SK-N-SH treated with all-trans-retinoic acid at 6 μM for 48 hours (cell line): ENCODE measurements around the gene AGAP1.

ENCODE experiments used
- ATAC-seq: fragments of 200-7000 bp; cut with Tn5 transposase; 3 replicates; pipeline ENCODE4 v1.9.1; 2020; ENCODE audit warnings: mild to moderate bottlenecking, moderate library complexity
- ARNTL ChIP-seq: fragments of 450-650 bp; formaldehyde crosslinking; IDR thresholded peaks from 2 replicates; pipeline ENCODE4 v1.5.0; 2020; ENCODE audit warnings: low read depth, mild to moderate bottlenecking, moderate library complexity, borderline replicate concordance
- BACH2 ChIP-seq: fragments of 250-450 bp; sonication (Bioruptor Pico); IDR thresholded peaks from 2 replicates; pipeline ENCODE4 v1.9.0; 2021; ENCODE audit warnings: mild to moderate bottlenecking, borderline replicate concordance
- CREB5 ChIP-seq: fragments of 250-450 bp; sonication (Bioruptor Pico); IDR thresholded peaks from 2 replicates; pipeline ENCODE4 v1.5.1; 2020; ENCODE audit warnings: low read depth, mild to moderate bottlenecking, moderate library complexity
- CSDC2 ChIP-seq: fragments of 250-450 bp; sonication (Bioruptor Pico); IDR thresholded peaks from 2 replicates; pipeline ENCODE4 v1.5.0; 2020; ENCODE audit warnings: mild to moderate bottlenecking, moderate library complexity
- GLIS3 ChIP-seq: fragments of 250-450 bp; sonication (Bioruptor Pico); IDR thresholded peaks from 2 replicates; pipeline ENCODE4 v1.5.0; 2020; ENCODE audit warnings: mild to moderate bottlenecking, moderate library complexity
- ISL1 ChIP-seq: fragments of 250-450 bp; sonication (Bioruptor Pico); IDR thresholded peaks from 2 replicates; pipeline ENCODE4 v2.1.2; 2022; ENCODE audit warnings: mild to moderate bottlenecking, moderate library complexity
- OSR1 ChIP-seq: fragments of 250-450 bp; sonication (Bioruptor Pico); IDR thresholded peaks from 2 replicates; pipeline ENCODE4 v1.8.0; 2022; ENCODE audit warnings: moderate library complexity, mild to moderate bottlenecking, inconsistent platforms
- POU6F1 ChIP-seq: fragments of 250-450 bp; sonication (Bioruptor Pico); IDR thresholded peaks from 2 replicates; pipeline ENCODE4 v1.8.0; 2021; ENCODE audit warnings: low read depth, mild to moderate bottlenecking, moderate library complexity, borderline replicate concordance
- PPARA ChIP-seq: fragments of 250-450 bp; sonication (Bioruptor Pico); IDR thresholded peaks from 2 replicates; pipeline ENCODE4 v1.5.0; 2020; ENCODE audit warnings: mild to moderate bottlenecking, borderline replicate concordance
- RARB ChIP-seq: fragments of 250-450 bp; sonication (Bioruptor Pico); IDR thresholded peaks from 2 replicates; pipeline ENCODE4 v1.8.0; 2021; ENCODE audit warnings: mild to moderate bottlenecking, moderate library complexity
- SNAI2 ChIP-seq: fragments of 250-450 bp; sonication (Bioruptor Pico); IDR thresholded peaks from 2 replicates; pipeline ENCODE4 v1.5.0; 2020; ENCODE audit warnings: mild to moderate bottlenecking, moderate library complexity
- TCF4 ChIP-seq: fragments of 250-450 bp; sonication (Bioruptor Pico); IDR thresholded peaks from 2 replicates; pipeline ENCODE4 v1.8.0; 2021; ENCODE audit warnings: mild to moderate bottlenecking, moderate library complexity, borderline replicate concordance
- TOX ChIP-seq: fragments of 250-450 bp; sonication (Bioruptor Pico); IDR thresholded peaks from 2 replicates; pipeline ENCODE4 v1.8.0; 2021; ENCODE audit warnings: mild to moderate bottlenecking, moderate library complexity, borderline replicate concordance
- ZC3H10 ChIP-seq: fragments of 250-450 bp; sonication (Bioruptor Pico); IDR thresholded peaks from 2 replicates; pipeline ENCODE4 v1.5.1; 2021; ENCODE audit warnings: mild to moderate bottlenecking, moderate library complexity
- ZFP3 ChIP-seq: fragments of 250-450 bp; sonication (Bioruptor Pico); IDR thresholded peaks from 2 replicates; pipeline ENCODE4 v1.5.0; 2020; ENCODE audit warnings: mild to moderate bottlenecking, moderate library complexity
- ZFP30 ChIP-seq: fragments of 450-650 bp; formaldehyde crosslinking; IDR thresholded peaks from 2 replicates; pipeline ENCODE4 v1.5.0; 2022; ENCODE audit warnings: mild to moderate bottlenecking, moderate library complexity
- ZNF565 ChIP-seq: fragments of 450-650 bp; formaldehyde crosslinking; conservative IDR thresholded peaks from 2 replicates; pipeline ENCODE4 v1.5.0; 2020; ENCODE audit warnings: low read depth, mild to moderate bottlenecking, moderate library complexity
- ZNF70 ChIP-seq: fragments of 450-650 bp; formaldehyde crosslinking; IDR thresholded peaks from 2 replicates; pipeline ENCODE4 v1.5.0; 2020; ENCODE audit warnings: mild to moderate bottlenecking, moderate library complexity
- ZNF8 ChIP-seq: fragments of 450-650 bp; formaldehyde crosslinking; IDR thresholded peaks from 2 replicates; pipeline ENCODE4 v1.5.0; 2020; ENCODE audit warnings: mild to moderate bottlenecking, moderate library complexity
- TF ChIP-seq, protein P1 (sequence below): fragments of 250-450 bp; sonication (Bioruptor Pico); IDR thresholded peaks from 2 replicates; pipeline ENCODE4 v1.8.0; 2020; ENCODE audit warnings: mild to moderate bottlenecking, moderate library complexity, borderline replicate concordance
- TF ChIP-seq, protein P2 (sequence below): fragments of 250-450 bp; sonication (Bioruptor Pico); IDR thresholded peaks from 2 replicates; pipeline ENCODE4 v1.5.0; 2020; ENCODE audit warnings: mild to moderate bottlenecking, moderate library complexity
- TF ChIP-seq, protein P3 (sequence below): fragments of 250-450 bp; sonication (Bioruptor Pico); IDR thresholded peaks from 2 replicates; pipeline ENCODE4 v1.5.1; 2021; ENCODE audit warnings: mild to moderate bottlenecking, moderate library complexity

The AGAP1 gene

GRCh38 chr2:235690809-235691450, 197.1 kb downstream of the AGAP1 start:
- no peak for ATAC-seq
- TF ChIP-seq ZFP30 (CRISPR knock-in tag) (no peak), RARB (CRISPR knock-in tag) (no peak), ISL1 (CRISPR knock-in tag) (no peak), POU6F1 (no peak), CSDC2 (no peak), ZNF8 (CRISPR knock-in tag) (no peak)
- TF ChIP-seq, protein P1, sequence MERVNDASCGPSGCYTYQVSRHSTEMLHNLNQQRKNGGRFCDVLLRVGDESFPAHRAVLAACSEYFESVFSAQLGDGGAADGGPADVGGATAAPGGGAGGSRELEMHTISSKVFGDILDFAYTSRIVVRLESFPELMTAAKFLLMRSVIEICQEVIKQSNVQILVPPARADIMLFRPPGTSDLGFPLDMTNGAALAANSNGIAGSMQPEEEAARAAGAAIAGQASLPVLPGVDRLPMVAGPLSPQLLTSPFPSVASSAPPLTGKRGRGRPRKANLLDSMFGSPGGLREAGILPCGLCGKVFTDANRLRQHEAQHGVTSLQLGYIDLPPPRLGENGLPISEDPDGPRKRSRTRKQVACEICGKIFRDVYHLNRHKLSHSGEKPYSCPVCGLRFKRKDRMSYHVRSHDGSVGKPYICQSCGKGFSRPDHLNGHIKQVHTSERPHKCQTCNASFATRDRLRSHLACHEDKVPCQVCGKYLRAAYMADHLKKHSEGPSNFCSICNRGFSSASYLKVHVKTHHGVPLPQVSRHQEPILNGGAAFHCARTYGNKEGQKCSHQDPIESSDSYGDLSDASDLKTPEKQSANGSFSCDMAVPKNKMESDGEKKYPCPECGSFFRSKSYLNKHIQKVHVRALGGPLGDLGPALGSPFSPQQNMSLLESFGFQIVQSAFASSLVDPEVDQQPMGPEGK: no peak
- TF ChIP-seq, protein P2, sequence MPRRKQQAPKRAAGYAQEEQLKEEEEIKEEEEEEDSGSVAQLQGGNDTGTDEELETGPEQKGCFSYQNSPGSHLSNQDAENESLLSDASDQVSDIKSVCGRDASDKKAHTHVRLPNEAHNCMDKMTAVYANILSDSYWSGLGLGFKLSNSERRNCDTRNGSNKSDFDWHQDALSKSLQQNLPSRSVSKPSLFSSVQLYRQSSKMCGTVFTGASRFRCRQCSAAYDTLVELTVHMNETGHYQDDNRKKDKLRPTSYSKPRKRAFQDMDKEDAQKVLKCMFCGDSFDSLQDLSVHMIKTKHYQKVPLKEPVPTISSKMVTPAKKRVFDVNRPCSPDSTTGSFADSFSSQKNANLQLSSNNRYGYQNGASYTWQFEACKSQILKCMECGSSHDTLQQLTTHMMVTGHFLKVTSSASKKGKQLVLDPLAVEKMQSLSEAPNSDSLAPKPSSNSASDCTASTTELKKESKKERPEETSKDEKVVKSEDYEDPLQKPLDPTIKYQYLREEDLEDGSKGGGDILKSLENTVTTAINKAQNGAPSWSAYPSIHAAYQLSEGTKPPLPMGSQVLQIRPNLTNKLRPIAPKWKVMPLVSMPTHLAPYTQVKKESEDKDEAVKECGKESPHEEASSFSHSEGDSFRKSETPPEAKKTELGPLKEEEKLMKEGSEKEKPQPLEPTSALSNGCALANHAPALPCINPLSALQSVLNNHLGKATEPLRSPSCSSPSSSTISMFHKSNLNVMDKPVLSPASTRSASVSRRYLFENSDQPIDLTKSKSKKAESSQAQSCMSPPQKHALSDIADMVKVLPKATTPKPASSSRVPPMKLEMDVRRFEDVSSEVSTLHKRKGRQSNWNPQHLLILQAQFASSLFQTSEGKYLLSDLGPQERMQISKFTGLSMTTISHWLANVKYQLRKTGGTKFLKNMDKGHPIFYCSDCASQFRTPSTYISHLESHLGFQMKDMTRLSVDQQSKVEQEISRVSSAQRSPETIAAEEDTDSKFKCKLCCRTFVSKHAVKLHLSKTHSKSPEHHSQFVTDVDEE (CRISPR knock-in tag): no peak

- ATAC-seq: no peak
- TF ChIP-seq, protein P3, sequence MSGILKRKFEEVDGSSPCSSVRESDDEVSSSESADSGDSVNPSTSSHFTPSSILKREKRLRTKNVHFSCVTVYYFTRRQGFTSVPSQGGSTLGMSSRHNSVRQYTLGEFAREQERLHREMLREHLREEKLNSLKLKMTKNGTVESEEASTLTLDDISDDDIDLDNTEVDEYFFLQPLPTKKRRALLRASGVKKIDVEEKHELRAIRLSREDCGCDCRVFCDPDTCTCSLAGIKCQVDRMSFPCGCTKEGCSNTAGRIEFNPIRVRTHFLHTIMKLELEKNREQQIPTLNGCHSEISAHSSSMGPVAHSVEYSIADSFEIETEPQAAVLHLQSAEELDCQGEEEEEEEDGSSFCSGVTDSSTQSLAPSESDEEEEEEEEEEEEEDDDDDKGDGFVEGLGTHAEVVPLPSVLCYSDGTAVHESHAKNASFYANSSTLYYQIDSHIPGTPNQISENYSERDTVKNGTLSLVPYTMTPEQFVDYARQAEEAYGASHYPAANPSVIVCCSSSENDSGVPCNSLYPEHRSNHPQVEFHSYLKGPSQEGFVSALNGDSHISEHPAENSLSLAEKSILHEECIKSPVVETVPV: no peak
- TF ChIP-seq TCF4 (CRISPR knock-in tag) (no peak), TOX (no peak), PPARA (CRISPR knock-in tag) (no peak), ZFP3 (CRISPR knock-in tag) (no peak), CREB5 (CRISPR knock-in tag) (no peak), CSDC2 (no peak), POU6F1 (no peak), ZNF8 (CRISPR knock-in tag) (no peak), SNAI2 (CRISPR knock-in tag) (no peak), RARB (CRISPR knock-in tag) (no peak), OSR1 (CRISPR knock-in tag) (no peak), BACH2 (CRISPR knock-in tag) (no peak), ZC3H10 (CRISPR knock-in tag) (no peak), ARNTL (CRISPR knock-in tag) (no peak), ISL1 (CRISPR knock-in tag) (no peak)
Measured at GRCh38 chr2:235692076-235692475, 198.2 kb downstream of the AGAP1 start.

- ATAC-seq: no peak
- TF ChIP-seq ZNF565: no peak
- no peak for TF ChIP-seq RARB (CRISPR knock-in tag)
- no peak for TF ChIP-seq ZFP3 (CRISPR knock-in tag)
- TF ChIP-seq PPARA (CRISPR knock-in tag): no peak
- no peak for TF ChIP-seq ZFP30 (CRISPR knock-in tag)
- no peak for TF ChIP-seq CSDC2
- no peak for TF ChIP-seq ZNF70 (CRISPR knock-in tag)
- no peak for TF ChIP-seq GLIS3
- TF ChIP-seq SNAI2 (CRISPR knock-in tag): no peak
- TF ChIP-seq TCF4 (CRISPR knock-in tag): no peak
- no peak for TF ChIP-seq ISL1 (CRISPR knock-in tag)
- no peak for TF ChIP-seq ZC3H10 (CRISPR knock-in tag)
- no peak for TF ChIP-seq POU6F1
- TF ChIP-seq ZNF8 (CRISPR knock-in tag): no peak
- no peak for TF ChIP-seq BACH2 (CRISPR knock-in tag)
- TF ChIP-seq, protein P3: no peak
Measured at GRCh38 chr2:235692671-235693171, 198.9 kb downstream of the AGAP1 start.
